ENCODE measurements around the gene TIE1.

The TIE1 gene

GRCh38 chr1:43339584-43340232, 38.9 kb downstream of the TIE1 start:
- DNase-seq (ENCODE audit: low read depth) = no peak

GRCh38 chr1:43340559-43340958, 39.8 kb downstream of the TIE1 start:
- no peak for DNase-seq (ENCODE audit: low read depth)

GRCh38 chr1:43344267-43344850, 43.6 kb downstream of the TIE1 start:
- no peak for DNase-seq (ENCODE audit: low read depth)

GRCh38 chr1:43345120-43345519, 44.3 kb downstream of the TIE1 start:
- no peak for DNase-seq (ENCODE audit: low read depth)

GRCh38 chr1:43346636-43347035, 45.9 kb downstream of the TIE1 start:
- DNase-seq (ENCODE audit: low read depth) = no peak

- DNase-seq (ENCODE audit: low read depth) = no peak
Measured at GRCh38 chr1:43348343-43348808, 47.6 kb downstream of the TIE1 start.

- peak; percentile 39 for DNase-seq (ENCODE audit: low read depth)
Measured at GRCh38 chr1:43348809-43349593, 48.2 kb downstream of the TIE1 start.

GRCh38 chr1:43349594-43350306, 49.0 kb downstream of the TIE1 start:
- peak; percentile 68 for DNase-seq (ENCODE audit: low read depth)

- no peak for DNase-seq (ENCODE audit: low read depth)
Measured at GRCh38 chr1:43350976-43351375, 50.2 kb downstream of the TIE1 start.

GRCh38 chr1:43351421-43352350, 50.9 kb downstream of the TIE1 start:
- DNase-seq (ENCODE audit: low read depth) = no peak

GRCh38 chr1:43352351-43352705, 51.5 kb downstream of the TIE1 start:
- DNase-seq (ENCODE audit: low read depth) = no peak

- DNase-seq (ENCODE audit: low read depth) = no peak
Measured at GRCh38 chr1:43352881-43353280, 52.1 kb downstream of the TIE1 start.

- no peak for DNase-seq (ENCODE audit: low read depth)
Measured at GRCh38 chr1:43354471-43354870, 53.7 kb downstream of the TIE1 start.

- DNase-seq (ENCODE audit: low read depth) = no peak
Measured at GRCh38 chr1:43354936-43355335, 54.2 kb downstream of the TIE1 start.

- DNase-seq (ENCODE audit: low read depth) = no peak
Measured at GRCh38 chr1:43357251-43357650, 56.5 kb downstream of the TIE1 start.

- DNase-seq (ENCODE audit: low read depth) = peak; percentile 49
Measured at GRCh38 chr1:43358121-43358745, 57.5 kb downstream of the TIE1 start.

- DNase-seq (ENCODE audit: low read depth) = peak; percentile 90
Measured at GRCh38 chr1:43358746-43359693, 58.2 kb downstream of the TIE1 start, which contains the start of gene CDC20. Gene CDC20 (plus strand): TSS chr1:43358981. CDS start chr1:43359216, 235 bp downstream.

GRCh38 chr1:43359696-43360095, 58.9 kb downstream of the TIE1 start:
- no peak for DNase-seq (ENCODE audit: low read depth)

GRCh38 chr1:43360616-43361015, 59.8 kb downstream of the TIE1 start:
- DNase-seq (ENCODE audit: low read depth) = no peak

Data from amniotic epithelial cell (primary cell).